Neural cell (in vitro differentiated cells): ENCODE measurements around the gene THBD. TPM values are rescaled to one million over a fixed set of nuclear protein-coding genes. Genes with fewer than 3 reads are reported as not detected.

ENCODE experiments used
- H2AFZ ChIP-seq: fragments of 200-600, 300-800 bp; sonication (generic), shearing (Covaris generic); 2 replicates; pipeline ENCODE4 v1.6.0; 2014; ENCODE audit warnings: low read depth, mild to moderate bottlenecking, antibody characterized with exemption, low read length, moderate library complexity
- H3F3A ChIP-seq: fragments of 200-600 bp; shearing (Covaris generic); 2 replicates; pipeline ENCODE4 v1.6.1; 2016; ENCODE audit warnings: mild to moderate bottlenecking, moderate library complexity, mixed read lengths, antibody characterized with exemption, low read length; ENCODE audit not compliant: insufficient read depth, poor library complexity, severe bottlenecking
- H3K27ac ChIP-seq: fragments of 200-600, 300-800 bp; sonication (generic), shearing (Covaris generic); 2 replicates; pipeline ENCODE4 v1.5.1; 2014; ENCODE audit warnings: mild to moderate bottlenecking, low read length, moderate library complexity
- H3K27me3 ChIP-seq: fragments of 300-800, 200-600 bp; sonication (generic), shearing (Covaris generic); 2 replicates; pipeline ENCODE4 v1.6.0; 2014; ENCODE audit warnings: mild to moderate bottlenecking, low read depth, low read length, moderate library complexity; ENCODE audit not compliant: insufficient read depth
- H3K36me3 ChIP-seq: fragments of 300-800, 200-600 bp; sonication (generic), shearing (Covaris generic); 2 replicates; pipeline ENCODE4 v1.5.1; 2014; ENCODE audit warnings: mild to moderate bottlenecking, antibody characterized with exemption, low read length, moderate library complexity; ENCODE audit not compliant: insufficient read depth
- H3K4me2 ChIP-seq: fragments of 300-800, 200-600 bp; sonication (generic), shearing (Covaris generic); 2 replicates; pipeline ENCODE4 v1.6.0; 2014; ENCODE audit warnings: mild to moderate bottlenecking, low read length
- H3K4me3 ChIP-seq: fragments of 300-800, 200-600 bp; sonication (generic), shearing (Covaris generic); 2 replicates; pipeline ENCODE4 v1.5.1; 2014; ENCODE audit warnings: mild to moderate bottlenecking, low read length, moderate library complexity
- H3K79me2 ChIP-seq: fragments of 200-600 bp; shearing (Covaris generic); replicated peaks from 2 replicates; pipeline ENCODE4 v1.6.0; 2014; ENCODE audit warnings: mild to moderate bottlenecking, low read length, moderate library complexity; ENCODE audit not compliant: insufficient read depth
- H3K9ac ChIP-seq: fragments of 300-800, 200-600 bp; sonication (generic), shearing (Covaris generic); 2 replicates; pipeline ENCODE4 v1.6.1; 2016; ENCODE audit warnings: mild to moderate bottlenecking, low read length, mixed read lengths
- H3K9me2 ChIP-seq: fragments of 200-600 bp; shearing (Covaris generic); 2 replicates; pipeline ENCODE4 v1.6.1; 2016; ENCODE audit warnings: mild to moderate bottlenecking, low read length, mixed read lengths; ENCODE audit not compliant: insufficient read depth
- H3K9me3 ChIP-seq: fragments of 200-600, 300-800 bp; sonication (generic), shearing (Covaris generic); 2 replicates; pipeline ENCODE4 v1.6.1; 2016; ENCODE audit warnings: mild to moderate bottlenecking, mixed run types, low read length, moderate library complexity, mixed read lengths
- H4K20me1 ChIP-seq: fragments of 200-600 bp; shearing (Covaris generic); 2 replicates; pipeline ENCODE4 v1.6.1; 2016; ENCODE audit warnings: mild to moderate bottlenecking, mixed run types; ENCODE audit not compliant: insufficient read depth
- CTCF ChIP-seq: fragments of 450-650 bp; IDR thresholded peaks from 2 replicates; pipeline ENCODE4 v1.5.1; 2014; ENCODE audit warnings: antibody characterized with exemption, mild to moderate bottlenecking, moderate library complexity; ENCODE audit not compliant: poor library complexity, severe bottlenecking
- EP300 ChIP-seq: fragments of 450-650 bp; conservative IDR thresholded peaks from 2 replicates; pipeline ENCODE4 v1.6.1; 2014; ENCODE audit warnings: antibody characterized with exemption, mild to moderate bottlenecking, moderate library complexity; ENCODE audit not compliant: poor library complexity, severe bottlenecking
- EZH2 ChIP-seq: fragments of 200-600, 300-800 bp; shearing (Covaris generic), sonication (generic); IDR thresholded peaks from 2 replicates; pipeline ENCODE4 v1.6.1; 2014; ENCODE audit warnings: antibody characterized with exemption, low read length, borderline replicate concordance, mild to moderate bottlenecking; ENCODE audit not compliant: insufficient read depth, poor library complexity, severe bottlenecking
- MXI1 ChIP-seq: fragments of 450-650 bp; conservative IDR thresholded peaks from 2 replicates; pipeline ENCODE4 v1.6.1; 2014; ENCODE audit warnings: antibody characterized with exemption, mild to moderate bottlenecking; ENCODE audit not compliant: poor library complexity, severe bottlenecking
- POLR2AphosphoS5 ChIP-seq: IDR thresholded peaks from 2 replicates; pipeline ENCODE4 v1.6.1; 2012
- RAD21 ChIP-seq: fragments of 450-650 bp; conservative IDR thresholded peaks from 2 replicates; pipeline ENCODE4 v1.6.1; 2014; ENCODE audit warnings: antibody characterized with exemption, mild to moderate bottlenecking, moderate library complexity
- REST ChIP-seq: IDR thresholded peaks from 2 replicates; pipeline ENCODE4 v1.6.1; 2012; ENCODE audit warnings: borderline replicate concordance
- SMC3 ChIP-seq: fragments of 450-650 bp; conservative IDR thresholded peaks from 2 replicates; pipeline ENCODE4 v1.6.1; 2014; ENCODE audit warnings: antibody characterized with exemption, mild to moderate bottlenecking, moderate library complexity; ENCODE audit not compliant: poor library complexity
- TAF1 ChIP-seq: IDR thresholded peaks from 2 replicates; pipeline ENCODE4 v1.6.1; 2012; ENCODE audit warnings: low read depth
- polyA plus RNA-seq: library from polyadenylated mRNA; depleted of rRNA; stranded (reverse); fragments of >200 nt; gene quantifications from 2 replicates; pipeline ENCODE4 v1.2.3, GENCODE V29; 2014

Gene THBD
- polyA plus RNA-seq, 1 donor from 2014 or later, result not detected

GRCh38 chr20:23094927-23095326 lies 45.5 kb upstream of the THBD start:
- Histone ChIP-seq H3K36me3 (no peaks in the 10 kb centered on the region), H3K9me2 (no peaks in the 10 kb centered on the region), H3F3A (no peaks in the 10 kb centered on the region), H3K4me2 (no peak overlapping the region), H3K4me3 (no peak overlapping the region), H3K9ac (no peak overlapping the region), H3K27me3 (no peaks in the 10 kb centered on the region), H3K27ac (no peak overlapping the region), H2AFZ (no peak overlapping the region), H4K20me1 (no peaks in the 10 kb centered on the region), H3K9me3 (no peaks in the 10 kb centered on the region), H3K79me2 (no peaks in the 10 kb centered on the region)
- TF ChIP-seq RAD21 (no peak), REST (no peak), TAF1 (no peak), EP300 (no peak), MXI1 (no peak), CTCF (no peak), SMC3 (no peak), POLR2AphosphoS5 (no peak), EZH2 (no peak)

GRCh38 chr20:23094213-23094896 lies 44.9 kb upstream of the THBD start:
- no peaks in the 10 kb centered on the region for H3K36me3 ChIP-seq
- no peaks in the 10 kb centered on the region for H3K27me3 ChIP-seq
- H3F3A ChIP-seq, result no peaks in the 10 kb centered on the region
- H3K4me3 ChIP-seq, result no peak overlapping the region
- no peak overlapping the region for H2AFZ ChIP-seq
- H3K9me2 ChIP-seq, result no peaks in the 10 kb centered on the region
- H4K20me1 ChIP-seq, result no peaks in the 10 kb centered on the region
- no peak for TF ChIP-seq TAF1
- no peak for TF ChIP-seq REST
- TF ChIP-seq MXI1, result no peak
- TF ChIP-seq POLR2AphosphoS5, result no peak
- no peak for TF ChIP-seq RAD21
- TF ChIP-seq SMC3, result no peak
- TF ChIP-seq EP300, result no peak
- no peak for TF ChIP-seq CTCF
- TF ChIP-seq EZH2, result no peak
- no peak overlapping the region for H3K9ac ChIP-seq
- H3K79me2 ChIP-seq, result no peaks in the 10 kb centered on the region
- no peak overlapping the region for H3K27ac ChIP-seq
- H3K9me3 ChIP-seq, result no peaks in the 10 kb centered on the region
- no peak overlapping the region for H3K4me2 ChIP-seq
